ENCODE data around the gene SUN5.

SUN5 gene

DNA sequence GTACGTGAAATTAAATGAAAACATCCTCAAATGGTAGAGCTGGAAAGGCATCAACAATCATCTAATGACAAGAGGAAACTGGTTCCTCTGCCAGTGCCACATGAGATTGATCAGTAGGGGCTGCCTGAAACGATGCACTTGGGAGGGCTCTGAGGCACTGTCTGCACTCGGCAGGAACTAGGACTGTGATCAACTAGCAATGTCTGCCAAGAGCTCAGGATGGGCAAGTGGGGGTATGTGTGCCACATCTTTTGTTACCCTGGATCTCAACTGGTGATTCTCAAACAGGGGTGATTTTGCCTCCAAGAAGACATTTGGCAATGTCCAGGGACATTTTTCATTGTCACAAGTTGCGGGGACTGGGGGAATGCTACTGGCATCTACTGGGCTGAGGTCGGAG, 29.1 kb upstream of the SUN5 start:
- H3K4me1 Mint-ChIP-seq (ENCODE audit: low read depth in 2 of 2): no peaks in the 10 kb centered on the region
- no peak overlapping the region for H3K4me3 Mint-ChIP-seq
- peaks cover 5% of the 10 kb centered on the region for H3K36me3 Mint-ChIP-seq (ENCODE audit: insufficient read depth)
- peaks cover 0 to 6% of the 10 kb centered on the region in 2 donors for H3K27me3 Mint-ChIP-seq
- ATAC-seq (replicated peaks) (no peak), DNase-seq (no peak)
- H3K9me3 Mint-ChIP-seq: no peaks in the 10 kb centered on the region
- no peak overlapping the region for H3K27ac Mint-ChIP-seq

DNA sequence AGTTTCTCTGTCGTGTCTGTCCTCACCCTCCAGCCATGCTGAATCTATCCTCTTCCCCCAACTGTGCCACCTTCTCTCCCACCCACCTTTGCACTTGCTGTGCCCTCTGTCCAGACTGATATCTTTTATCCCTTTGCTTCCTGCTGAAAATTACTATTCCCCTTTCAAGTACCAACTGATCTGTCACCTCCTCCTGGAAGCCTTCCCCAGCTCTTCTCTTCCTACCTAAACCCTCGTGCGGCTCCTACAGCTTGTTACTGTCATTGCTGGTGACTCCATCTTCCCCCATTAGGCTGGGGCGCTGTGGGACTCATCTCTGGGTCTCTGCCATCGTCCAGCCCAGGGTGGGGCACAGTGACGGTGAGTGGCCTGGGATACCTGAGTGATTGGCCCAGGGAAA, 28.3 kb upstream of the SUN5 start:
- ATAC-seq (replicated peaks): no peak
- Mint-ChIP-seq H3K4me3 (no peak overlapping the region), H3K4me1 (ENCODE audit: low read depth in 2 of 2) (no peaks in the 10 kb centered on the region), H3K27ac (no peak overlapping the region), H3K36me3 (ENCODE audit: insufficient read depth) (peaks cover 5% of the 10 kb centered on the region), H3K9me3 (no peaks in the 10 kb centered on the region), H3K27me3 (no peaks in the 10 kb centered on the region)
- no peak for DNase-seq

- Mint-ChIP-seq H3K27ac (no peak within 1 kb of the TSS), H3K4me3 (no peak within 1 kb of the TSS)
Measured at GRCh38 chr20:33031531-33031930, 27.3 kb upstream of the SUN5 start, which contains the start of gene BPIFB6. TSS of gene BPIFB6 (plus strand) at chr20:33031648. CDS start at chr20:33031648, 0 bp downstream.

GRCh38 chr20:33030569-33030968, 26.3 kb upstream of the SUN5 start:
- no peaks in the 10 kb centered on the region for H3K27me3 Mint-ChIP-seq
- peaks cover 5% of the 10 kb centered on the region for H3K36me3 Mint-ChIP-seq (ENCODE audit: insufficient read depth)
- no peak for ATAC-seq (replicated peaks)
- H3K9me3 Mint-ChIP-seq: no peaks in the 10 kb centered on the region
- no peaks in the 10 kb centered on the region for H3K4me1 Mint-ChIP-seq (ENCODE audit: low read depth in 2 of 2)
- H3K27ac Mint-ChIP-seq: no peak overlapping the region
- DNase-seq: no peak
- no peak overlapping the region for H3K4me3 Mint-ChIP-seq

More at GRCh38 chr20:33031531-33031930, 27.3 kb upstream of the SUN5 start, which contains the start of gene BPIFB6:
- no peak for DNase-seq
- Mint-ChIP-seq H3K9me3 (no peaks in the 10 kb centered on the region), H3K36me3 (ENCODE audit: insufficient read depth) (peaks cover 5% of the 10 kb centered on the region), H3K4me1 (ENCODE audit: low read depth in 2 of 2) (no peaks in the 10 kb centered on the region), H3K27me3 (no peaks in the 10 kb centered on the region)
- ATAC-seq (replicated peaks): no peak

GRCh38 chr20:33030076-33030475, 25.8 kb upstream of the SUN5 start:
- no peaks in the 10 kb centered on the region for H3K4me1 Mint-ChIP-seq (ENCODE audit: low read depth in 2 of 2)
- no peaks in the 10 kb centered on the region for H3K27me3 Mint-ChIP-seq
- peaks cover 5% of the 10 kb centered on the region for H3K36me3 Mint-ChIP-seq (ENCODE audit: insufficient read depth)
- DNase-seq: no peak
- no peak overlapping the region for H3K4me3 Mint-ChIP-seq
- H3K9me3 Mint-ChIP-seq: no peaks in the 10 kb centered on the region
- no peak overlapping the region for H3K27ac Mint-ChIP-seq
- no peak for ATAC-seq (replicated peaks)

- H3K4me1 Mint-ChIP-seq (ENCODE audit: low read depth in 2 of 2): no peaks in the 10 kb centered on the region
- peaks cover 5% of the 10 kb centered on the region for H3K36me3 Mint-ChIP-seq (ENCODE audit: insufficient read depth)
- H3K27me3 Mint-ChIP-seq: no peaks in the 10 kb centered on the region
- H3K9me3 Mint-ChIP-seq: no peaks in the 10 kb centered on the region
- no peak for ATAC-seq (replicated peaks)
- no peak overlapping the region for H3K27ac Mint-ChIP-seq
- H3K4me3 Mint-ChIP-seq: no peak overlapping the region
- no peak for DNase-seq
Measured at GRCh38 chr20:33028875-33029274, 24.6 kb upstream of the SUN5 start.

GRCh38 chr20:33027769-33028751, 23.8 kb upstream of the SUN5 start:
- no peak for DNase-seq
- Mint-ChIP-seq H3K36me3 (ENCODE audit: insufficient read depth) (peaks cover 3% of the 10 kb centered on the region), H3K9me3 (no peaks in the 10 kb centered on the region), H3K27me3 (no peaks in the 10 kb centered on the region), H3K4me1 (ENCODE audit: low read depth in 2 of 2) (no peaks in the 10 kb centered on the region), H3K27ac (no peak overlapping the region), H3K4me3 (no peak overlapping the region)
- ATAC-seq (replicated peaks): no peak

DNA sequence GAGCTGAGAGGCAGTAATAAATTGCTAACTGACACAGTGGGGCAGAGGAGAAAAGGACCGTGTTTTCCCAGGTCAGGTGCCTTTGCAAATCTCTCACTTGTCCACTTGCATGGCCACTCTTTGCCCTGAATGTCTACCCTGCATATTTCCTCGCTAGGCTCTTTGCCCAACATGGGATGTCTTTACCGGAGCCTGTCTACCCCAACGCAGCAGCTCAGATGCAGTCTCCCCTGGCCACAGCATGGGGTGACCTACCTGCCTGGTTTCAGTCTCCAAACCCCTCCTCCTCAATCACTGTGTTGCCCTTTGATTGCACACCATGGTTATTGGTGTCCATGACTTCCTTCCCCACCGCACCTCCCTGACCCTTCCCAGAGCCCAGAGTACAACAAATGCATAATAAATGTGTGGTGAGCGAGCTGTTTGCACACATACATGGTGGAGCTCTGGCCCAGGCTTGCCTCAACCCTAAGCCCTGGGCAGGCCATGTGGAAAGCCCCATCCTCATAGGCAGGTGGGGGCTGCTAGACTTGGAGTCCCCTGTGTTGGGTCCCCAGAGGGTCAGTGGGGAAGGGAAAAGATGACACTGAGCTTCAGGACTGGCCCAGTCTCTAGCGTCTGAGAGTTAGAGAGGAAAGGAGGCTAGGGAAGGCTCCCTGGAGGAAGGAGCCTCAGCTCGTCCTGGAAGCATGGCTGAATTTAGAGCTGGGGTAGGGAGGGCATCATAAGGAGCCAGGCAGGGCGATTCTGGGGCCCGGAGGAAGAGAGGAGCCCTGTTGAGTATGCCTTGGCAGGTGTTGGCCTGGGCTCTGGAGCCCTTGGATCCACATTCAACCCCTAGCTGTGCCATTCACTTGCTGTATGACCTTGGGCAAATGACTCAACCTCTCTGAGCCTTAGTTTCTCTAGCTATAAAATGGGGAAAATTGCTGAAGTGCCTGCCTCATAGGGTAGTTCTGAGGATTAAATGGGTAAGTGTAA, 22.8 kb upstream of the SUN5 start:
- Mint-ChIP-seq H3K36me3 (ENCODE audit: insufficient read depth) (no peaks in the 10 kb centered on the region), H3K27ac (no peak overlapping the region), H3K4me3 (no peak overlapping the region), H3K4me1 (ENCODE audit: low read depth in 2 of 2) (no peaks in the 10 kb centered on the region), H3K9me3 (no peaks in the 10 kb centered on the region), H3K27me3 (no peaks in the 10 kb centered on the region)
- ATAC-seq (replicated peaks) (no peak), DNase-seq (no peak)

DNA sequence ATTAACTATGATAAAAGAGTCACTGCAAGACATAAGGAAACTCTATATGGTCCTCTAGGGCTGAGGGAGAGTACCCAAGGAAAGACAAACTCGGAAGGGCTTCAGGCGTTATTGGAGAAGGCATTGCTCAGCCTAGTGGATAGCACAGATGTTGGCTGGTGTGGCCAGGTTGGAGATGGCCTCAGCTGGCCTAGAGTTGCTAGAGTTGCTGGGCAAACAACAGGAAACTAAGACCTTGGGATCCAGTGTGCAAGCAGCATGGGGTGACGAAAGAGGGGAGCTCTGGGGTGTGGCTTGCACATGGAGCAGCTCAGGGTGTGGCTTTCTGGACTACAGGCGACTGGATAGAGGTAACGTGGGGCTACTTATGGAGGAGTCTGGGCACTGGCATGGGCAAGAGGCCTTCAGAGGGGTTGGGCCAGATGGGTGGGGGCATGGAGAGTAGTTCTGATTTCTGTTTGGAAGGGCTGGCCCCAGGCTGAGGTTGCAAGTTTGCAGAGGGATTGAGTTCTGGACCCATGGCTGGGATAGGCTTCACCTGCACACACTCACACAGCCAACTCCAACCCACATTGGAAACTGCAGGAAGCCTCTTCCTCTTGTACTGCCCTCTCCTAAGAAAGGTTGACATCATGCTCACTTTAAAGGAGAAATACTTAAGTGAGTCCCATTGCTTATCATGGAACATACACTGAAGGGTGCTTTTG, 22.0 kb upstream of the SUN5 start:
- Mint-ChIP-seq H3K27ac (no peak overlapping the region), H3K4me3 (no peak overlapping the region), H3K9me3 (no peaks in the 10 kb centered on the region), H3K27me3 (no peaks in the 10 kb centered on the region), H3K36me3 (ENCODE audit: insufficient read depth) (no peaks in the 10 kb centered on the region), H3K4me1 (ENCODE audit: low read depth in 2 of 2) (no peaks in the 10 kb centered on the region)
- DNase-seq (no peak), ATAC-seq (replicated peaks) (no peak)

- Mint-ChIP-seq H3K36me3 (ENCODE audit: insufficient read depth) (no peaks in the 10 kb centered on the region), H3K4me1 (ENCODE audit: low read depth in 2 of 2) (no peaks in the 10 kb centered on the region), H3K27ac (no peak overlapping the region), H3K27me3 (no peaks in the 10 kb centered on the region), H3K9me3 (no peaks in the 10 kb centered on the region), H3K4me3 (no peak overlapping the region)
- DNase-seq: no peak
- no peak for ATAC-seq (replicated peaks)
Measured at GRCh38 chr20:33025318-33025876, 21.2 kb upstream of the SUN5 start.

GRCh38 chr20:33024609-33025317, 20.5 kb upstream of the SUN5 start:
- DNase-seq (no peak), ATAC-seq (replicated peaks) (no peak)
- Mint-ChIP-seq H3K9me3 (no peaks in the 10 kb centered on the region), H3K27ac (no peak overlapping the region), H3K4me3 (no peak overlapping the region), H3K4me1 (ENCODE audit: low read depth in 2 of 2) (no peaks in the 10 kb centered on the region), H3K36me3 (ENCODE audit: insufficient read depth) (no peaks in the 10 kb centered on the region), H3K27me3 (no peaks in the 10 kb centered on the region)

DNA sequence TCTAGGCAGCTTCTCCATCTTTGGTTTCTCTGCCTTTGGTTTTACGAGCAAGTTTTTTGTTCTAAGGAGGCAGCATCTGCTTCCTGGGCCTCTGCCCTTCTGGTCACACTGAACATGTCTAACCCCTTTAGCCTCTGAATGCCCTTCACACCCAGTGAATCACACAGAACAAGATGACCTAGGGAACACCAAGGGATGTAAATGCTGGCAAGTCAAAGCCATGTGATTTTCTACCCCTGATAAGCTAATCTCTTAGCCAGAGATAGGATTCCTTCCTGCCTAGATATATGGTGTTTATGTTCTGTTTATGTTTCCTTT, 20.0 kb upstream of the SUN5 start:
- H3K4me1 Mint-ChIP-seq (ENCODE audit: low read depth in 2 of 2): no peaks in the 10 kb centered on the region
- H3K27me3 Mint-ChIP-seq: no peaks in the 10 kb centered on the region
- ATAC-seq (replicated peaks) (no peak), DNase-seq (no peak)
- no peak overlapping the region for H3K27ac Mint-ChIP-seq
- no peaks in the 10 kb centered on the region for H3K9me3 Mint-ChIP-seq
- H3K4me3 Mint-ChIP-seq: no peak overlapping the region
- no peaks in the 10 kb centered on the region for H3K36me3 Mint-ChIP-seq (ENCODE audit: insufficient read depth)
